Keratinocyte (primary cell): ENCODE results near the gene REN. TPM values are rescaled to one million over a fixed set of nuclear protein-coding genes. Genes with fewer than 3 reads are reported as not detected.

Experiments
- DNase-seq: peaks from one replicate; pipeline ENCODE4 v3.0.0-alpha.2; 2011; ENCODE audit warnings: low read depth, missing footprints, low spot score
- FAIRE-seq: peaks from 2 replicates; lab custom pipeline; 2011; peaks lifted over from hg19 to GRCh38; lab: Jason Lieb, UNC
- H2AFZ ChIP-seq: 2 replicates; pipeline ENCODE4 v1.6.0; 2012; ENCODE audit warnings: low read length, control low read depth, inconsistent platforms; ENCODE audit not compliant: control insufficient read depth
- H3K27ac ChIP-seq: 2 replicates; pipeline ENCODE4 v1.5.1; 2011; ENCODE audit warnings: low read length; ENCODE audit not compliant: control insufficient read depth, insufficient read depth
- H3K27me3 ChIP-seq: 3 replicates; pipeline ENCODE4 v1.6.0; 2011; ENCODE audit warnings: low read length; ENCODE audit not compliant: control insufficient read depth, insufficient read depth; ENCODE audit errors: extremely low read depth
- H3K36me3 ChIP-seq, 2 experiments: 2 replicates in 1 of 2; 3 replicates in 1 of 2; pipeline ENCODE4 v1.5.1; 2011; ENCODE audit warnings: low read length in 2 of 2, mild to moderate bottlenecking in 1 of 2; ENCODE audit not compliant: control insufficient read depth in 2 of 2, insufficient read depth in 2 of 2; ENCODE audit errors: extremely low read depth in 1 of 2
- H3K4me1 ChIP-seq: 3 replicates; pipeline ENCODE4 v1.5.1; 2011; ENCODE audit warnings: low read length; ENCODE audit not compliant: control insufficient read depth, insufficient read depth; ENCODE audit errors: extremely low read depth
- H3K4me2 ChIP-seq: 3 replicates; pipeline ENCODE4 v1.6.0; 2011; ENCODE audit warnings: low read depth, low read length; ENCODE audit not compliant: control insufficient read depth, insufficient read depth; ENCODE audit errors: extremely low read depth
- H3K4me3 ChIP-seq, 3 experiments: fragments of 200-600 bp in 1 of 3; sonication (generic) in 1 of 3; 2 replicates in 2 of 3; 3 replicates in 1 of 3; pipeline ENCODE4 v1.5.1; 2011 to 2016; ENCODE audit warnings: low read length in 3 of 3, mild to moderate bottlenecking in 3 of 3, control low read depth in 2 of 3, inconsistent platforms in 1 of 3, low read depth in 1 of 3, mixed read lengths in 1 of 3, mixed run types in 1 of 3, moderate library complexity in 1 of 3; ENCODE audit not compliant: control insufficient read depth in 2 of 3, insufficient read depth in 2 of 3; ENCODE audit errors: extremely low read depth in 1 of 3
- H3K79me2 ChIP-seq: 2 replicates; pipeline ENCODE4 v1.6.0; 2012; ENCODE audit warnings: low read length; ENCODE audit not compliant: control insufficient read depth, insufficient read depth
- H3K9ac ChIP-seq: 3 replicates; pipeline ENCODE4 v1.6.0; 2011; ENCODE audit warnings: low read length; ENCODE audit not compliant: control insufficient read depth, insufficient read depth; ENCODE audit errors: extremely low read depth
- H3K9me1 ChIP-seq: 3 replicates; pipeline ENCODE4 v1.6.0; 2011; ENCODE audit warnings: low read length; ENCODE audit not compliant: control insufficient read depth, insufficient read depth; ENCODE audit errors: extremely low read depth
- H3K9me3 ChIP-seq: 2 replicates; pipeline ENCODE4 v1.5.1; 2012; ENCODE audit warnings: low read depth, low read length; ENCODE audit not compliant: control insufficient read depth
- H4K20me1 ChIP-seq: 3 replicates; pipeline ENCODE4 v1.6.0; 2011; ENCODE audit warnings: low read length; ENCODE audit not compliant: control insufficient read depth, insufficient read depth; ENCODE audit errors: extremely low read depth
- EZH2 ChIP-seq: IDR thresholded peaks from one replicate; pipeline ENCODE4 v1.6.1; 2012; ENCODE audit warnings: inconsistent platforms, mild to moderate bottlenecking, low read length, moderate library complexity
- dilution Hi-C: fragments of 300-500 bp; cut with MboI; formaldehyde crosslinking; loops from one replicate; pipeline ENCODE4 v1.7.0; 2020; ENCODE audit warnings: low sequenced_read_pairs; ENCODE audit not compliant: extremely low pct_ligation_motif_present
- polyA plus RNA-seq, 5 experiments: library from polyadenylated mRNA; depleted of rRNA in 3 of 5; stranded (reverse) in 3 of 5; stranded (forward) in 1 of 5; unstranded in 1 of 5; fragments of >200 nt; gene quantifications; 1 replicate in 1 of 5; 2 replicates in 3 of 5; 3 replicates in 1 of 5; pipeline versions ENCODE4 v1.2.1 to v1.2.3, GENCODE V29; 2011 to 2012; ENCODE audit warnings: missing spikeins in 2 of 5, low read depth in 1 of 5, low replicate concordance in 1 of 5
- TF ChIP-seq, protein P1 (sequence below), 3 experiments: IDR thresholded peaks in 1 of 3; conservative IDR thresholded peaks in 1 of 3; optimal IDR thresholded peaks in 1 of 3; 2 replicates in 2 of 3; 3 replicates in 1 of 3; pipeline versions ENCODE3 to v1.5.1; 2011; ENCODE audit warnings: low read length in 3 of 3, mild to moderate bottlenecking in 3 of 3, moderate library complexity in 2 of 3, control low read depth in 1 of 3, inconsistent platforms in 1 of 3; ENCODE audit not compliant: insufficient read depth in 2 of 3; ENCODE audit errors: extremely low read depth in 1 of 3

The REN gene
- polyA plus RNA-seq, 1 donor (not counting 4 experiments of a cell fraction or from before 2014, with no cell fraction given), result not detected

DNA sequence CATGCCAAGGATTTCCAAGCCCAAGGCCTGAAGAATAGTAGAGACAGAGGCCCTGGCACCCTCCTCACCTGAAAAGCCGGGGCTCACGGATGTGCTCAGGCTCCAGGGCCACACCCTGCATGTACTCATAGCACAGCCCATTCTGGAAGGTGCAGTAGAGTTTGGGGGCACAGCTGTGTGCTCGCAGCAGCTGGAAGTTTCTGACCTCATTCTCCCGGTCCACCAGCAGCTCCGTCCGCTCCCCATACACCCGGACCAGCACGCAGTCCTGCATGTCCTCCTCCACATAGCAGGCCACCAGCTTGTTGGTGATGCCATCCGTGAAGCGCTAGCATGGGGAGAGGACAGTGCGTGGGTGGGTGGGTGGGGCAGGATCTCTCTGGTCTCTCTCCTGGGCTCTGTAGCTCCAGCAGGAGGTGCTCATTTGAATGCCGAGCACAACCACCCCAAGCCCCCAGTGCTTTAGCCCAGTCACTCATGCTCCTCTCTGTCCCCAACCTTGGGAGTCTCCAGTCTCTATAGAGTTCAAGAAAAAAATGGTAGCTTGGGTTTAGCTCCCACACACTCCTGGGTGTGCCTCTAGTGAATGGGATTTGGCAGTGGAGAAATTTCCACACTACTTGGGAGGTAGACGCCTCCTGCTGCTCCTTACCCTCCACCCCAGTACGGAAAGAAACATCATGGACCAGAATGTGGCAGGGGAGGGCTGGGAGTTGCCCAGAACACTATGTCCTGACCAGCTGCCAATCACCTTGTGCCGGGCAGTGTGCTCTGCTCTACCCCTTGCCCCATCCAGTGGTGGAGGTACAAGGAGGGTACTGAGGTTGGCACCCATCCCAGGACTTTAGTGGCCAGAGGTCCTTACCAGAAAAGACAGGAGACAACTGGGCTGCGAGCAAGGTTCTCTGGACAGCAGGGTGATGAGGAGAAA, 16.2 kb downstream of the REN start:
- no peak overlapping the region for H3K27ac ChIP-seq
- H3K4me2 ChIP-seq, result peak overlapping the region; percentile 39
- no peaks in the 10 kb centered on the region for H3K27me3 ChIP-seq
- dilution Hi-C loops, result loop anchor here (25.0 kb wide), 1 partner anchor 288 kb away; the partner anchor contains the start of gene SNRPE
- H3K36me3 ChIP-seq, result no peaks in the 10 kb centered on the region
- no peak for TF ChIP-seq EZH2
- TF ChIP-seq, protein P1, sequence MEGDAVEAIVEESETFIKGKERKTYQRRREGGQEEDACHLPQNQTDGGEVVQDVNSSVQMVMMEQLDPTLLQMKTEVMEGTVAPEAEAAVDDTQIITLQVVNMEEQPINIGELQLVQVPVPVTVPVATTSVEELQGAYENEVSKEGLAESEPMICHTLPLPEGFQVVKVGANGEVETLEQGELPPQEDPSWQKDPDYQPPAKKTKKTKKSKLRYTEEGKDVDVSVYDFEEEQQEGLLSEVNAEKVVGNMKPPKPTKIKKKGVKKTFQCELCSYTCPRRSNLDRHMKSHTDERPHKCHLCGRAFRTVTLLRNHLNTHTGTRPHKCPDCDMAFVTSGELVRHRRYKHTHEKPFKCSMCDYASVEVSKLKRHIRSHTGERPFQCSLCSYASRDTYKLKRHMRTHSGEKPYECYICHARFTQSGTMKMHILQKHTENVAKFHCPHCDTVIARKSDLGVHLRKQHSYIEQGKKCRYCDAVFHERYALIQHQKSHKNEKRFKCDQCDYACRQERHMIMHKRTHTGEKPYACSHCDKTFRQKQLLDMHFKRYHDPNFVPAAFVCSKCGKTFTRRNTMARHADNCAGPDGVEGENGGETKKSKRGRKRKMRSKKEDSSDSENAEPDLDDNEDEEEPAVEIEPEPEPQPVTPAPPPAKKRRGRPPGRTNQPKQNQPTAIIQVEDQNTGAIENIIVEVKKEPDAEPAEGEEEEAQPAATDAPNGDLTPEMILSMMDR (optimal IDR thresholded peaks at IDR 0.05 in 1 of 3, IDR thresholded peaks at IDR 0.05 in 1 of 3, conservative IDR thresholded peaks at IDR 0.05 in 1 of 3; ENCODE audit: extremely low read depth in 1 of 3, insufficient read depth in 2 of 3, low read length in 3 of 3), result no peak
- H3K79me2 ChIP-seq, result no peaks in the 10 kb centered on the region
- H3K9me1 ChIP-seq, result no peaks in the 10 kb centered on the region
- H3K4me3 ChIP-seq, result no peak overlapping the region
- H3K9me3 ChIP-seq, result no peaks in the 10 kb centered on the region
- peaks cover 28% of the 10 kb centered on the region for H3K4me1 ChIP-seq
- no peak for FAIRE-seq
- no peak overlapping the region for H3K9ac ChIP-seq
- H2AFZ ChIP-seq, result no peak overlapping the region
- H4K20me1 ChIP-seq, result no peaks in the 10 kb centered on the region
- no peak for DNase-seq

GRCh38 chr1:204149107-204149506, 17.0 kb downstream of the REN start:
- DNase-seq (no peak), FAIRE-seq (no peak)
- Histone ChIP-seq H3K9me1 (no peaks in the 10 kb centered on the region), H4K20me1 (no peaks in the 10 kb centered on the region), H3K36me3 (no peaks in the 10 kb centered on the region), H3K9me3 (no peaks in the 10 kb centered on the region), H3K27me3 (no peaks in the 10 kb centered on the region), H3K79me2 (no peaks in the 10 kb centered on the region), H3K4me1 (peaks cover 20% of the 10 kb centered on the region), H3K4me2 (no peak overlapping the region), H3K27ac (no peak overlapping the region), H3K4me3 (no peak overlapping the region), H2AFZ (no peak overlapping the region), H3K9ac (no peak overlapping the region)
- dilution Hi-C loops, result loop anchor here (25.0 kb wide), 1 partner anchor 287 kb away; the partner anchor contains the start of gene SNRPE
- TF ChIP-seq, protein P1 (optimal IDR thresholded peaks at IDR 0.05 in 1 of 3, IDR thresholded peaks at IDR 0.05 in 1 of 3, conservative IDR thresholded peaks at IDR 0.05 in 1 of 3; ENCODE audit: extremely low read depth in 1 of 3, insufficient read depth in 2 of 3, low read length in 3 of 3), result no peak
- no peak for TF ChIP-seq EZH2
